Activated naive CD8-positive, alpha-beta T cell treated with anti-CD3 and anti-CD28 coated beads for 36 hours (primary cell): ENCODE measurements around the gene RPL27A. TPM values are rescaled to one million over a fixed set of nuclear protein-coding genes. Genes with fewer than 3 reads are reported as not detected.

Source experiments
- DNase-seq: peaks from one replicate; pipeline ENCODE4 v3.0.0; 2021
- H3K27ac Mint-ChIP-seq: one replicate; pipeline ENCODE4 v1.8.0; 2022; ENCODE audit warnings: mild to moderate bottlenecking, moderate library complexity, mixed read lengths
- H3K27me3 Mint-ChIP-seq: one replicate; pipeline ENCODE4 v1.8.0; 2022; ENCODE audit warnings: mild to moderate bottlenecking, mixed read lengths
- H3K36me3 Mint-ChIP-seq: one replicate; pipeline ENCODE4 v1.8.0; 2021; ENCODE audit warnings: mild to moderate bottlenecking, mixed read lengths
- H3K4me1 Mint-ChIP-seq: one replicate; pipeline ENCODE4 v1.8.0; 2021; ENCODE audit warnings: mixed read lengths
- H3K4me3 Mint-ChIP-seq: one replicate; pipeline ENCODE4 v1.8.0; 2022; ENCODE audit warnings: mild to moderate bottlenecking, moderate library complexity, mixed read lengths
- H3K9me3 Mint-ChIP-seq: one replicate; pipeline ENCODE4 v1.8.0; 2022; ENCODE audit warnings: mixed read lengths
- total RNA-seq, 2 experiments: library from RNA; stranded (reverse); gene quantifications; one replicate each; pipeline ENCODE4 v1.2.3, GENCODE V29; 2021

Gene RPL27A
- total RNA-seq, 2 experiments from 2014 or later = 1,128 to 1,154 TPM

GRCh38 chr11:8732748-8733241 lies 50.2 kb downstream of the RPL27A start:
- no peaks in the 10 kb centered on the region for H3K4me1 Mint-ChIP-seq
- DNase-seq = no peak
- peaks cover 4% of the 10 kb centered on the region for H3K27me3 Mint-ChIP-seq
- H3K27ac Mint-ChIP-seq = no peak overlapping the region
- no peak overlapping the region for H3K4me3 Mint-ChIP-seq
- H3K9me3 Mint-ChIP-seq = no peaks in the 10 kb centered on the region
- H3K36me3 Mint-ChIP-seq = no peaks in the 10 kb centered on the region

- Mint-ChIP-seq H3K4me3 (no peak overlapping the region), H3K27ac (no peak overlapping the region), H3K27me3 (peaks cover 4% of the 10 kb centered on the region)
These were observed 51.3 kb downstream of the RPL27A start for GRCh38 chr11:8733852-8734251.

GRCh38 chr11:8735094-8735493 lies 52.5 kb downstream of the RPL27A start:
- H3K36me3 Mint-ChIP-seq = no peaks in the 10 kb centered on the region
- H3K9me3 Mint-ChIP-seq = no peaks in the 10 kb centered on the region
- no peak for DNase-seq
- H3K27ac Mint-ChIP-seq = no peak overlapping the region
- H3K4me1 Mint-ChIP-seq = no peaks in the 10 kb centered on the region
- no peak overlapping the region for H3K4me3 Mint-ChIP-seq
- no peaks in the 10 kb centered on the region for H3K27me3 Mint-ChIP-seq

More at GRCh38 chr11:8733852-8734251, 51.3 kb downstream of the RPL27A start:
- Mint-ChIP-seq H3K4me1 (no peaks in the 10 kb centered on the region), H3K9me3 (no peaks in the 10 kb centered on the region), H3K36me3 (no peaks in the 10 kb centered on the region)
- DNase-seq = no peak

GRCh38 chr11:8739309-8739793 lies 56.8 kb downstream of the RPL27A start:
- H3K27me3 Mint-ChIP-seq = no peaks in the 10 kb centered on the region
- H3K36me3 Mint-ChIP-seq = no peaks in the 10 kb centered on the region
- H3K9me3 Mint-ChIP-seq = no peaks in the 10 kb centered on the region
- no peak for DNase-seq
- peaks cover 3% of the 10 kb centered on the region for H3K4me1 Mint-ChIP-seq
- no peak overlapping the region for H3K27ac Mint-ChIP-seq
- no peak overlapping the region for H3K4me3 Mint-ChIP-seq

Other genes with a start within 250 kb of the RPL27A start
- gene STK33, start 88.6 kb upstream of the RPL27A start, total RNA-seq = 1 to 10 TPM; 3.8 to 5.2 TPM
- 10 to 100 TPM; 22.2 to 23.0 TPM for gene TRIM66, start 127 bp upstream of the RPL27A start, total RNA-seq
- gene AKIP1, start 228.4 kb downstream of the RPL27A start, total RNA-seq = 10 to 100 TPM; 29.1 to 30.7 TPM